IPS-NIHi11 (cell line): Measurements from ENCODE around the gene NFATC1.
A peak's percentile ranks its signal among the peaks of the same experiment; 100 is the strongest.

ENCODE experiments used
- DNase-seq: peaks from one replicate; pipeline ENCODE4 v3.0.0; 2012; ENCODE audit warnings: mixed read lengths, low spot score

Gene NFATC1

GRCh38 chr18:79540161-79540903, 144.6 kb downstream of the NFATC1 start:
- DNase-seq, result no peak

- DNase-seq, result no peak
Observed at GRCh38 chr18:79540904-79541282, 145.2 kb downstream of the NFATC1 start.

- DNase-seq, result no peak
Observed at GRCh38 chr18:79542213-79542612, 146.5 kb downstream of the NFATC1 start.

- no peak for DNase-seq
Observed at GRCh38 chr18:79542876-79543750, 147.4 kb downstream of the NFATC1 start.

- no peak for DNase-seq
Observed at GRCh38 chr18:79543861-79544385, 148.2 kb downstream of the NFATC1 start.

GRCh38 chr18:79544386-79544963, 148.7 kb downstream of the NFATC1 start:
- no peak for DNase-seq

GRCh38 chr18:79545255-79545654, 149.5 kb downstream of the NFATC1 start:
- no peak for DNase-seq

GRCh38 chr18:79545736-79546171, 150.0 kb downstream of the NFATC1 start:
- no peak for DNase-seq

- DNase-seq, result no peak
Observed at GRCh38 chr18:79546781-79547272, 151.1 kb downstream of the NFATC1 start.

- DNase-seq, result no peak
Observed at GRCh38 chr18:79547413-79548076, 151.8 kb downstream of the NFATC1 start.

GRCh38 chr18:79548077-79548450, 152.3 kb downstream of the NFATC1 start:
- DNase-seq, result no peak

- DNase-seq, result no peak
Observed at GRCh38 chr18:79548621-79548985, 152.9 kb downstream of the NFATC1 start.

GRCh38 chr18:79548986-79549637, 153.4 kb downstream of the NFATC1 start:
- no peak for DNase-seq

- DNase-seq, result no peak
Observed at GRCh38 chr18:79549638-79550000, 153.9 kb downstream of the NFATC1 start.

- DNase-seq, result no peak
Observed at GRCh38 chr18:79552140-79552631, 156.5 kb downstream of the NFATC1 start.

- peak; percentile 55 for DNase-seq
Observed at GRCh38 chr18:79552696-79553095, 157.0 kb downstream of the NFATC1 start.

GRCh38 chr18:79553154-79553553, 157.4 kb downstream of the NFATC1 start:
- DNase-seq, result no peak

- no peak for DNase-seq
Observed at GRCh38 chr18:79553696-79554095, 158.0 kb downstream of the NFATC1 start.

GRCh38 chr18:79554321-79554720, 158.6 kb downstream of the NFATC1 start:
- DNase-seq, result no peak

- DNase-seq, result no peak
Observed at GRCh38 chr18:79554945-79555645, 159.4 kb downstream of the NFATC1 start.

- DNase-seq, result no peak
Observed at GRCh38 chr18:79555885-79556284, 160.2 kb downstream of the NFATC1 start.
